Astrocyte of the cerebellum (primary cell): ENCODE results near the gene STARD7.
"Not testable (repeated sequence)": the region's sequence is repeated elsewhere in the genome, so short reads cannot be mapped to it uniquely, and the experiment has no call there.

Experiments used
- DNase-seq: peaks from one replicate; pipeline ENCODE4 v3.0.0-alpha.2; 2011; ENCODE audit warnings: low read depth
- H3K4me3 ChIP-seq: 2 replicates; pipeline ENCODE4 v1.5.1; 2011; ENCODE audit warnings: mild to moderate bottlenecking, low read depth, low read length, moderate library complexity
- CTCF ChIP-seq: IDR thresholded peaks from 2 replicates; pipeline ENCODE4 v1.5.1; 2012; ENCODE audit warnings: low read length, low read depth, moderate library complexity, mild to moderate bottlenecking; ENCODE audit errors: missing control alignments
- in situ Hi-C: cut with HindIII; loops from 2 replicates; pipeline ENCODE4 v1.10.0; 2017; ENCODE audit warnings: low sequenced_read_pairs

STARD7 gene

GRCh38 chr2:96169868-96170507 is 38.6 kb downstream of the STARD7 start:
- no peak for DNase-seq
- no peak for TF ChIP-seq CTCF
- in situ Hi-C loops, result no loop called here
- no peak overlapping the region for H3K4me3 ChIP-seq

GRCh38 chr2:96167407-96168013 is 41.1 kb downstream of the STARD7 start:
- DNase-seq, result no peak
- no peak for TF ChIP-seq CTCF
- in situ Hi-C loops, result no loop called here
- no peak overlapping the region for H3K4me3 ChIP-seq

- H3K4me3 ChIP-seq, result no peak overlapping the region
- TF ChIP-seq CTCF, result no peak
- no peak for DNase-seq
- in situ Hi-C loops, result no loop called here
Observed at GRCh38 chr2:96164459-96165184, 44.0 kb downstream of the STARD7 start.

GRCh38 chr2:96163768-96164429 is 44.7 kb downstream of the STARD7 start:
- no peak for DNase-seq
- H3K4me3 ChIP-seq, result no peak overlapping the region
- no peak for TF ChIP-seq CTCF
- in situ Hi-C loops, result no loop called here

GRCh38 chr2:96163415-96163767 is 45.2 kb downstream of the STARD7 start:
- no peak for DNase-seq
- no peak overlapping the region for H3K4me3 ChIP-seq
- in situ Hi-C loops, result no loop called here
- no peak for TF ChIP-seq CTCF

- no peak for TF ChIP-seq CTCF
- DNase-seq, result no peak
- H3K4me3 ChIP-seq, result no peak overlapping the region
- in situ Hi-C loops, result no loop called here
Observed at GRCh38 chr2:96161898-96162297, 46.7 kb downstream of the STARD7 start.

- DNase-seq, in situ Hi-C loops, H3K4me3 ChIP-seq: not testable (repeated sequence)
Observed at GRCh38 chr2:96160366-96160765, 48.3 kb downstream of the STARD7 start.
